ENCODE measurements around the gene ALOX15.

GRCh38 chr17:4607261-4607741 is 34.2 kb downstream of the ALOX15 start:
- TF ChIP-seq EP300 (IDR thresholded peaks at IDR 0.05) (no peak), CTCF (IDR thresholded peaks at IDR 0.05) (no peak), POLR2A (IDR thresholded peaks at IDR 0.05) (no peak)

Measured in ovary (tissue), 3 donors.